Ishikawa (cell line): ENCODE measurements around the gene USP11.

Experiments
- CEBPB ChIP-seq: IDR thresholded peaks from 2 replicates; pipeline ENCODE4 v1.6.1; 2012
- CREB1 ChIP-seq: IDR thresholded peaks from 2 replicates; pipeline ENCODE4 v1.6.1; 2012; ENCODE audit warnings: low read depth
- EGR1 ChIP-seq: IDR thresholded peaks from 2 replicates; pipeline ENCODE4 v1.6.1; 2012
- EP300 ChIP-seq: IDR thresholded peaks from 2 replicates; pipeline ENCODE4 v1.6.1; 2012; ENCODE audit warnings: borderline replicate concordance
- MAX ChIP-seq: IDR thresholded peaks from 2 replicates; pipeline ENCODE4 v1.6.1; 2012
- NFIC ChIP-seq: IDR thresholded peaks from 2 replicates; pipeline ENCODE4 v1.6.1; 2012
- RAD21 ChIP-seq: IDR thresholded peaks from 2 replicates; pipeline ENCODE4 v1.6.1; 2012; ENCODE audit warnings: low read depth
- REST ChIP-seq: IDR thresholded peaks from 2 replicates; pipeline ENCODE4 v1.6.1; 2012; ENCODE audit warnings: low read depth, mild to moderate bottlenecking
- TAF1 ChIP-seq: IDR thresholded peaks from 2 replicates; pipeline ENCODE4 v1.6.1; 2012; ENCODE audit warnings: low read depth, mild to moderate bottlenecking
- TCF12 ChIP-seq: IDR thresholded peaks from 2 replicates; pipeline ENCODE4 v1.6.1; 2012; ENCODE audit warnings: low read depth
- TEAD4 ChIP-seq: IDR thresholded peaks from 2 replicates; pipeline ENCODE4 v1.6.1; 2012
- USF1 ChIP-seq: IDR thresholded peaks from 2 replicates; pipeline ENCODE4 v1.6.1; 2012
- YY1 ChIP-seq: IDR thresholded peaks from 2 replicates; pipeline ENCODE4 v1.6.1; 2012; ENCODE audit warnings: low read depth
- ZBTB7A ChIP-seq: IDR thresholded peaks from 2 replicates; pipeline ENCODE4 v1.6.1; 2012; ENCODE audit warnings: low read depth

GRCh38 chrX:47196098-47196497 is 36.7 kb upstream of the USP11 start:
- no peak for TF ChIP-seq USF1
- no peak for TF ChIP-seq TCF12
- no peak for TF ChIP-seq TAF1
- no peak for TF ChIP-seq REST
- no peak for TF ChIP-seq EP300
- TF ChIP-seq CEBPB, result no peak
- no peak for TF ChIP-seq YY1
- TF ChIP-seq MAX, result no peak
- TF ChIP-seq ZBTB7A, result no peak
- TF ChIP-seq EGR1, result no peak
- TF ChIP-seq RAD21, result no peak
- no peak for TF ChIP-seq TEAD4
- TF ChIP-seq CREB1, result no peak
- TF ChIP-seq NFIC, result no peak
